AG08395 (cell line): Measurements from ENCODE around the gene CHST12.
"Not testable (repeated sequence)": the region's sequence is repeated elsewhere in the genome, so short reads cannot be mapped to it uniquely, and the experiment has no call there.

Experiments
- DNase-seq: peaks from one replicate; pipeline ENCODE4 v3.0.0; 2012; ENCODE audit warnings: mixed read lengths, low spot score

The CHST12 gene

GRCh38 chr7:2403014-2403717, at the start of gene CHST12:
Gene CHST12 (plus strand): TSS chr7:2403611. CDS start chr7:2432640, 29,029 bp downstream.
- DNase-seq, result peak; percentile 100

GRCh38 chr7:2353936-2354185, 49.5 kb upstream of the CHST12 start:
- peak; percentile 97 for DNase-seq

- DNase-seq, result peak; percentile 95
Observed at GRCh38 chr7:2354186-2354938, 49.0 kb upstream of the CHST12 start, which contains the start of gene EIF3B. Gene EIF3B (plus strand): TSS chr7:2354827. CDS start chr7:2354922, 95 bp downstream.

GRCh38 chr7:2354939-2355704, 48.3 kb upstream of the CHST12 start:
- peak; percentile 24 for DNase-seq

- DNase-seq, result peak; percentile 13
Observed at GRCh38 chr7:2355705-2356008, 47.8 kb upstream of the CHST12 start.

GRCh38 chr7:2357165-2357564, 46.2 kb upstream of the CHST12 start:
- no peak for DNase-seq

- DNase-seq, result no peak
Observed at GRCh38 chr7:2357571-2357970, 45.8 kb upstream of the CHST12 start.

- no peak for DNase-seq
Observed at GRCh38 chr7:2358968-2359527, 44.4 kb upstream of the CHST12 start.

- no peak for DNase-seq
Observed at GRCh38 chr7:2359610-2360009, 43.8 kb upstream of the CHST12 start.

GRCh38 chr7:2360796-2361195, 42.6 kb upstream of the CHST12 start:
- DNase-seq, result no peak

GRCh38 chr7:2362385-2363088, 40.9 kb upstream of the CHST12 start:
- DNase-seq, result no peak

- no peak for DNase-seq
Observed at GRCh38 chr7:2369139-2369538, 34.3 kb upstream of the CHST12 start.

- no peak for DNase-seq
Observed at GRCh38 chr7:2371329-2371728, 32.1 kb upstream of the CHST12 start.

GRCh38 chr7:2372724-2373123, 30.7 kb upstream of the CHST12 start:
- DNase-seq, result no peak

- DNase-seq, result no peak
Observed at GRCh38 chr7:2373124-2373556, 30.3 kb upstream of the CHST12 start.

- no peak for DNase-seq
Observed at GRCh38 chr7:2373646-2374045, 29.8 kb upstream of the CHST12 start.

GRCh38 chr7:2374401-2374800, 29.0 kb upstream of the CHST12 start:
- DNase-seq, result no peak

- no peak for DNase-seq
Observed at GRCh38 chr7:2374830-2375728, 28.3 kb upstream of the CHST12 start.

GRCh38 chr7:2376351-2377154, 26.9 kb upstream of the CHST12 start:
- no peak for DNase-seq

- not testable (repeated sequence) for DNase-seq
Observed at GRCh38 chr7:2377492-2377891, 25.9 kb upstream of the CHST12 start.
